ENCODE measurements around the gene CC2D2B. TPM values are rescaled to one million over a fixed set of nuclear protein-coding genes. Genes with fewer than 3 reads are reported as not detected.

CC2D2B gene
- total and polyA plus RNA-seq, 2 of the 13 experiments (the other 11 are each of a cell fraction or from before 2014, with no cell fraction given) = 0.20 TPM; not detected in 1

GRCh38 chr10:95865814-95866466, 41.8 kb upstream of the CC2D2B start (continued):
- peak; percentile 42; the same call in 1 of the 2 replicates for TF ChIP-seq HDAC1 (CRISPR knock-in tag; IDR thresholded peaks at IDR 0.05)
- 0 out of 2 replicates have a peak, but pooled peaks have one; percentile 18 for TF ChIP-seq ZNF891 (CRISPR knock-in tag; IDR thresholded peaks at IDR 0.05)
- no peak for TF ChIP-seq SP5 (CRISPR knock-in tag; IDR thresholded peaks at IDR 0.05; ENCODE audit: borderline replicate concordance, low read depth)
- TF ChIP-seq RXRA (CRISPR knock-in tag; IDR thresholded peaks at IDR 0.05) = no peak
- no peak for TF ChIP-seq ZNF296 (CRISPR knock-in tag; conservative IDR thresholded peaks at IDR 0.05)
- TF ChIP-seq POLR2A (IDR thresholded peaks at IDR 0.05; ENCODE audit: insufficient read depth in 1 of 2, low read depth in 2 of 2, low read length in 2 of 2) = no peak
- no peak for TF ChIP-seq ATF6 (CRISPR knock-in tag; conservative IDR thresholded peaks at IDR 0.05)
- TF ChIP-seq MED8 (CRISPR knock-in tag; IDR thresholded peaks at IDR 0.05; ENCODE audit: insufficient replicate concordance) = no peak
- TF ChIP-seq, protein P1, sequence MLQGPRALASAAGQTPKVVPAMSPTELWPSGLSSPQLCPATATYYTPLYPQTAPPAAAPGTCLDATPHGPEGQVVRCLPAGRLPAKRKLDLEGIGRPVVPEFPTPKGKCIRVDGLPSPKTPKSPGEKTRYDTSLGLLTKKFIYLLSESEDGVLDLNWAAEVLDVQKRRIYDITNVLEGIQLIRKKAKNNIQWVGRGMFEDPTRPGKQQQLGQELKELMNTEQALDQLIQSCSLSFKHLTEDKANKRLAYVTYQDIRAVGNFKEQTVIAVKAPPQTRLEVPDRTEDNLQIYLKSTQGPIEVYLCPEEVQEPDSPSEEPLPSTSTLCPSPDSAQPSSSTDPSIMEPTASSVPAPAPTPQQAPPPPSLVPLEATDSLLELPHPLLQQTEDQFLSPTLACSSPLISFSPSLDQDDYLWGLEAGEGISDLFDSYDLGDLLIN (CRISPR knock-in tag; IDR thresholded peaks at IDR 0.05; ENCODE audit: borderline replicate concordance) = no peak
- TF ChIP-seq, protein P2, sequence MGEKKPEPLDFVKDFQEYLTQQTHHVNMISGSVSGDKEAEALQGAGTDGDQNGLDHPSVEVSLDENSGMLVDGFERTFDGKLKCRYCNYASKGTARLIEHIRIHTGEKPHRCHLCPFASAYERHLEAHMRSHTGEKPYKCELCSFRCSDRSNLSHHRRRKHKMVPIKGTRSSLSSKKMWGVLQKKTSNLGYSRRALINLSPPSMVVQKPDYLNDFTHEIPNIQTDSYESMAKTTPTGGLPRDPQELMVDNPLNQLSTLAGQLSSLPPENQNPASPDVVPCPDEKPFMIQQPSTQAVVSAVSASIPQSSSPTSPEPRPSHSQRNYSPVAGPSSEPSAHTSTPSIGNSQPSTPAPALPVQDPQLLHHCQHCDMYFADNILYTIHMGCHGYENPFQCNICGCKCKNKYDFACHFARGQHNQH (CRISPR knock-in tag; IDR thresholded peaks at IDR 0.05) = peak; percentile 22; the same call in 1 of the 2 replicates
- peak; percentile 76 for TF ChIP-seq HNF4G (IDR thresholded peaks at IDR 0.05; ENCODE audit: borderline replicate concordance, low read depth, low read length)
- TF ChIP-seq HNF4G (CRISPR knock-in tag; IDR thresholded peaks at IDR 0.05; ENCODE audit: borderline replicate concordance, low read depth) = peak; percentile 80
- TF ChIP-seq RARA (CRISPR knock-in tag; IDR thresholded peaks at IDR 0.05) = peak; percentile 43; the same call in 1 of the 2 replicates
- TF ChIP-seq ZSCAN29 (CRISPR knock-in tag; conservative IDR thresholded peaks at IDR 0.05) = 0 out of 2 replicates have a peak, but pooled peaks have one; percentile 27
- TF ChIP-seq, protein P3, sequence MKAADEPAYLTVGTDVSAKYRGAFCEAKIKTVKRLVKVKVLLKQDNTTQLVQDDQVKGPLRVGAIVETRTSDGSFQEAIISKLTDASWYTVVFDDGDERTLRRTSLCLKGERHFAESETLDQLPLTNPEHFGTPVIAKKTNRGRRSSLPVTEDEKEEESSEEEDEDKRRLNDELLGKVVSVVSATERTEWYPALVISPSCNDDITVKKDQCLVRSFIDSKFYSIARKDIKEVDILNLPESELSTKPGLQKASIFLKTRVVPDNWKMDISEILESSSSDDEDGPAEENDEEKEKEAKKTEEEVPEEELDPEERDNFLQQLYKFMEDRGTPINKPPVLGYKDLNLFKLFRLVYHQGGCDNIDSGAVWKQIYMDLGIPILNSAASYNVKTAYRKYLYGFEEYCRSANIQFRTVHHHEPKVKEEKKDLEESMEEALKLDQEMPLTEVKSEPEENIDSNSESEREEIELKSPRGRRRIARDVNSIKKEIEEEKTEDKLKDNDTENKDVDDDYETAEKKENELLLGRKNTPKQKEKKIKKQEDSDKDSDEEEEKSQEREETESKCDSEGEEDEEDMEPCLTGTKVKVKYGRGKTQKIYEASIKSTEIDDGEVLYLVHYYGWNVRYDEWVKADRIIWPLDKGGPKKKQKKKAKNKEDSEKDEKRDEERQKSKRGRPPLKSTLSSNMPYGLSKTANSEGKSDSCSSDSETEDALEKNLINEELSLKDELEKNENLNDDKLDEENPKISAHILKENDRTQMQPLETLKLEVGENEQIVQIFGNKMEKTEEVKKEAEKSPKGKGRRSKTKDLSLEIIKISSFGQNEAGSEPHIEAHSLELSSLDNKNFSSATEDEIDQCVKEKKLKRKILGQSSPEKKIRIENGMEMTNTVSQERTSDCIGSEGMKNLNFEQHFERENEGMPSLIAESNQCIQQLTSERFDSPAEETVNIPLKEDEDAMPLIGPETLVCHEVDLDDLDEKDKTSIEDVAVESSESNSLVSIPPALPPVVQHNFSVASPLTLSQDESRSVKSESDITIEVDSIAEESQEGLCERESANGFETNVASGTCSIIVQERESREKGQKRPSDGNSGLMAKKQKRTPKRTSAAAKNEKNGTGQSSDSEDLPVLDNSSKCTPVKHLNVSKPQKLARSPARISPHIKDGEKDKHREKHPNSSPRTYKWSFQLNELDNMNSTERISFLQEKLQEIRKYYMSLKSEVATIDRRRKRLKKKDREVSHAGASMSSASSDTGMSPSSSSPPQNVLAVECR (CRISPR knock-in tag; IDR thresholded peaks at IDR 0.05; ENCODE audit: borderline replicate concordance) = no peak
- no peak for TF ChIP-seq RBM39 (IDR thresholded peaks at IDR 0.05; ENCODE audit: low read depth, low read length, poor library complexity, severe bottlenecking)
- peak; percentile 91 for TF ChIP-seq HNF4A (CRISPR knock-in tag; IDR thresholded peaks at IDR 0.05)
- no peak for TF ChIP-seq ESRRA (CRISPR knock-in tag; IDR thresholded peaks at IDR 0.05; ENCODE audit: low read depth)
- no peak for TF ChIP-seq TBL1XR1 (IDR thresholded peaks at IDR 0.05; ENCODE audit: borderline replicate concordance, low read length, partially characterized antibody)
